GM10266 (cell line): ENCODE data around the gene NOB1.
"Not testable (repeated sequence)": the region's sequence is repeated elsewhere in the genome, so short reads cannot be mapped to it uniquely, and the experiment has no call there.

Experiments used
- DNase-seq: peaks from one replicate; pipeline ENCODE4 v3.0.0; 2012; ENCODE audit errors: extremely low spot score
- CTCF ChIP-seq: IDR thresholded peaks from 2 replicates; pipeline ENCODE4 v1.5.1; 2012; ENCODE audit warnings: mild to moderate bottlenecking, low read depth; ENCODE audit not compliant: control insufficient read depth, insufficient read depth; ENCODE audit errors: missing control alignments

Gene NOB1

GRCh38 chr16:69761983-69762813 lies 7.5 kb upstream of the NOB1 start, which contains the start of gene WWP2:
TSS of gene WWP2 (plus strand) at chr16:69762332. CDS start at chr16:69787011, 24,679 bp downstream.
- peak; percentile 91 for DNase-seq
- no peak for TF ChIP-seq CTCF

GRCh38 chr16:69757375-69757774 lies 2.6 kb upstream of the NOB1 start:
- DNase-seq = not testable (repeated sequence)

GRCh38 chr16:69756705-69757104 lies 2.0 kb upstream of the NOB1 start:
- TF ChIP-seq CTCF = no peak

GRCh38 chr16:69754143-69754468 lies 620 bp downstream of the NOB1 start:
- TF ChIP-seq CTCF = no peak
- no peak for DNase-seq

More at GRCh38 chr16:69756705-69757104, 2.0 kb upstream of the NOB1 start:
- no peak for DNase-seq

GRCh38 chr16:69748694-69749345 lies 5.9 kb downstream of the NOB1 start:
- no peak for DNase-seq
- no peak for TF ChIP-seq CTCF

GRCh38 chr16:69747115-69747514 lies 7.6 kb downstream of the NOB1 start:
- TF ChIP-seq CTCF = no peak
- DNase-seq = no peak

- DNase-seq = no peak
- TF ChIP-seq CTCF = no peak
Measured at GRCh38 chr16:69745959-69746358, 8.8 kb downstream of the NOB1 start.

- no peak for TF ChIP-seq CTCF
- DNase-seq = no peak
Measured at GRCh38 chr16:69745232-69745612, 9.5 kb downstream of the NOB1 start.
